ENCODE measurements around the gene MT1E.

Gene MT1E

GRCh38 chr16:56626685-56627084 is 1.1 kb downstream of the MT1E start:
- no peak for DNase-seq (ENCODE audit: low read depth, low spot score)

GRCh38 chr16:56628486-56629350 is 3.1 kb downstream of the MT1E start:
- no peak for DNase-seq (ENCODE audit: low read depth, low spot score)

GRCh38 chr16:56629531-56629930 is 4.0 kb downstream of the MT1E start:
- DNase-seq (ENCODE audit: low read depth, low spot score): no peak

GRCh38 chr16:56630134-56630533 is 4.6 kb downstream of the MT1E start:
- DNase-seq (ENCODE audit: low read depth, low spot score): no peak

GRCh38 chr16:56631197-56631596 is 5.6 kb downstream of the MT1E start:
- DNase-seq (ENCODE audit: low read depth, low spot score): no peak

GRCh38 chr16:56631832-56632155 is 6.2 kb downstream of the MT1E start:
- DNase-seq (ENCODE audit: low read depth, low spot score): no peak

GRCh38 chr16:56632156-56632847 is 6.7 kb downstream of the MT1E start, which contains the start of gene MT1M:
Gene MT1M (plus strand): TSS chr16:56632659. CDS start chr16:56632732, 73 bp downstream.
- no peak for DNase-seq (ENCODE audit: low read depth, low spot score)

- DNase-seq (ENCODE audit: low read depth, low spot score): no peak
Measured at GRCh38 chr16:56632848-56633365, 7.3 kb downstream of the MT1E start.

GRCh38 chr16:56633535-56633934 is 8.0 kb downstream of the MT1E start:
- no peak for DNase-seq (ENCODE audit: low read depth, low spot score)

GRCh38 chr16:56634715-56635440 is 9.3 kb downstream of the MT1E start:
- DNase-seq (ENCODE audit: low read depth, low spot score): no peak

GRCh38 chr16:56635441-56635967 is 9.9 kb downstream of the MT1E start:
- no peak for DNase-seq (ENCODE audit: low read depth, low spot score)

GRCh38 chr16:56636616-56637413 is 11.2 kb downstream of the MT1E start:
- no peak for DNase-seq (ENCODE audit: low read depth, low spot score)

- no peak for DNase-seq (ENCODE audit: low read depth, low spot score)
Measured at GRCh38 chr16:56637814-56638750, 12.5 kb downstream of the MT1E start, which contains the start of gene MT1A. Gene MT1A (plus strand): TSS chr16:56638666. CDS start chr16:56638739, 73 bp downstream.

- DNase-seq (ENCODE audit: low read depth, low spot score): no peak
Measured at GRCh38 chr16:56639045-56639444, 13.5 kb downstream of the MT1E start.

GRCh38 chr16:56640076-56640475 is 14.5 kb downstream of the MT1E start:
- no peak for DNase-seq (ENCODE audit: low read depth, low spot score)

- no peak for DNase-seq (ENCODE audit: low read depth, low spot score)
Measured at GRCh38 chr16:56641166-56641565, 15.6 kb downstream of the MT1E start.

- DNase-seq (ENCODE audit: low read depth, low spot score): peak; percentile 53
Measured at GRCh38 chr16:56643080-56643778, 17.6 kb downstream of the MT1E start.

- no peak for DNase-seq (ENCODE audit: low read depth, low spot score)
Measured at GRCh38 chr16:56643833-56644232, 18.3 kb downstream of the MT1E start.

- no peak for DNase-seq (ENCODE audit: low read depth, low spot score)
Measured at GRCh38 chr16:56645311-56645710, 19.7 kb downstream of the MT1E start.

Measured in activated naive CD8-positive, alpha-beta T cell treated with anti-CD3 and anti-CD28 coated beads, Interleukin-2, amount 50 U/mL, for 16 hours (primary cell).